CD14-positive monocyte (primary cell): ENCODE results near the gene MAST4. TPM values are rescaled to one million over a fixed set of nuclear protein-coding genes. Genes with fewer than 3 reads are reported as not detected.
A peak's percentile ranks its signal among the peaks of the same experiment; 100 is the strongest.

Experiments used
- DNase-seq, 3 donors: peaks; one replicate each; pipeline ENCODE4 v3.0.0-alpha.2; 2011 to 2022
- H2AFZ ChIP-seq: 2 replicates; pipeline ENCODE4 v1.6.0; 2012; ENCODE audit warnings: mild to moderate bottlenecking, low read depth, low read length, inconsistent platforms; ENCODE audit not compliant: insufficient read depth, poor library complexity, severe bottlenecking
- H3K27ac ChIP-seq, 2 donors: 1 replicate in 1 of 2; 2 replicates in 1 of 2; pipeline ENCODE4 v1.5.1; 2012 to 2013; ENCODE audit warnings: low read length in 2 of 2, control low read depth in 1 of 2, inconsistent platforms in 1 of 2, low read depth in 1 of 2, mild to moderate bottlenecking in 1 of 2
- H3K27me3 ChIP-seq, 2 donors: one replicate each; pipeline versions ENCODE4 v1.6.0 to v1.6.1; 2011 to 2013; ENCODE audit warnings: low read length in 2 of 2; ENCODE audit not compliant: control insufficient read depth in 2 of 2, insufficient read depth in 2 of 2
- H3K36me3 ChIP-seq, 2 donors: replicated peaks in 1 of 2; 1 replicate in 1 of 2; 2 replicates in 1 of 2; pipeline versions ENCODE4 v1.5.1 to v1.6.1; 2012 to 2013; ENCODE audit warnings: low read length in 2 of 2, control low read depth in 1 of 2, inconsistent platforms in 1 of 2, mild to moderate bottlenecking in 1 of 2; ENCODE audit not compliant: insufficient read depth in 2 of 2, control insufficient read depth in 1 of 2
- H3K4me1 ChIP-seq, 2 donors: 1 replicate in 1 of 2; 2 replicates in 1 of 2; pipeline versions ENCODE4 v1.5.1 to v1.6.1; 2012 to 2013; ENCODE audit warnings: low read length in 2 of 2, control low read depth in 1 of 2, inconsistent platforms in 1 of 2, mild to moderate bottlenecking in 1 of 2, moderate library complexity in 1 of 2; ENCODE audit not compliant: insufficient read depth in 2 of 2, control insufficient read depth in 1 of 2
- H3K4me2 ChIP-seq: replicated peaks from 2 replicates; pipeline ENCODE3; 2012; ENCODE audit warnings: low read length, moderate library complexity, mild to moderate bottlenecking; ENCODE audit not compliant: poor library complexity, severe bottlenecking; ENCODE audit errors: extremely low read depth
- H3K4me3 ChIP-seq, 3 experiments: fragments of 200-600 bp in 1 of 3; sonication (generic) in 1 of 3; replicated peaks in 1 of 3; 1 replicate in 2 of 3; 2 replicates in 1 of 3; pipeline ENCODE4 v1.5.1; 2011 to 2013; ENCODE audit warnings: low read length in 3 of 3, mild to moderate bottlenecking in 3 of 3, control low read depth in 2 of 3, low read depth in 2 of 3, inconsistent platforms in 1 of 3, moderate library complexity in 1 of 3
- H3K79me2 ChIP-seq: 2 replicates; pipeline ENCODE4 v1.6.0; 2012; ENCODE audit warnings: mild to moderate bottlenecking, control low read depth, inconsistent platforms, low read length, moderate library complexity; ENCODE audit not compliant: insufficient read depth
- H3K9ac ChIP-seq: 2 replicates; pipeline ENCODE4 v1.6.0; 2017; ENCODE audit warnings: low read length, mild to moderate bottlenecking; ENCODE audit not compliant: insufficient read depth, poor library complexity, severe bottlenecking
- H3K9me3 ChIP-seq, 2 donors: replicated peaks in 1 of 2; 1 replicate in 1 of 2; 2 replicates in 1 of 2; pipeline versions ENCODE4 v1.5.1 to v1.6.1; 2012 to 2013; ENCODE audit warnings: low read length in 2 of 2, control low read depth in 1 of 2; ENCODE audit not compliant: control insufficient read depth in 1 of 2, insufficient read depth in 1 of 2
- H4K20me1 ChIP-seq: 2 replicates; pipeline ENCODE4 v1.6.0; 2012; ENCODE audit warnings: mild to moderate bottlenecking, low read length, control low read depth, moderate library complexity; ENCODE audit not compliant: insufficient read depth
- H3K27ac Mint-ChIP-seq, 7 donors: one replicate each; pipeline ENCODE4 v1.8.0; 2020; ENCODE audit warnings: mild to moderate bottlenecking in 7 of 7, mixed read lengths in 7 of 7, moderate library complexity in 6 of 7, inconsistent platforms in 2 of 7
- H3K27me3 Mint-ChIP-seq, 3 donors: one replicate each; pipeline ENCODE4 v1.8.0; 2021 to 2022; ENCODE audit warnings: low read depth in 3 of 3, mild to moderate bottlenecking in 3 of 3, mixed read lengths in 3 of 3, moderate library complexity in 3 of 3, inconsistent platforms in 1 of 3
- H3K36me3 Mint-ChIP-seq, 2 donors: one replicate each; pipeline ENCODE4 v1.8.0; 2020; ENCODE audit warnings: mixed read lengths in 2 of 2, inconsistent platforms in 1 of 2, mild to moderate bottlenecking in 1 of 2
- H3K4me1 Mint-ChIP-seq: one replicate; pipeline ENCODE4 v1.8.0; 2020; ENCODE audit warnings: mild to moderate bottlenecking, mixed read lengths
- H3K4me3 Mint-ChIP-seq, 2 donors: one replicate each; pipeline ENCODE4 v1.8.0; 2020; ENCODE audit warnings: mild to moderate bottlenecking in 2 of 2, mixed read lengths in 2 of 2, moderate library complexity in 1 of 2
- H3K9me3 Mint-ChIP-seq, 7 donors: one replicate each; pipeline ENCODE4 v1.8.0; 2020 to 2022; ENCODE audit warnings: mixed read lengths in 7 of 7, mild to moderate bottlenecking in 6 of 7, moderate library complexity in 6 of 7, inconsistent platforms in 2 of 7
- CTCF ChIP-seq: fragments of 200-600 bp; IDR thresholded peaks from one replicate; pipeline ENCODE4 v1.8.0; 2022; ENCODE audit warnings: antibody characterized with exemption, mild to moderate bottlenecking
- WGBS: methylation state at CpG from one replicate; pipeline ENCODE4 v1.1.5; 2013; ENCODE audit warnings: missing lambda C conversion rate; ENCODE audit not compliant: insufficient coverage; 5-methylcytosine and 5-hydroxymethylcytosine counted together
- intact Hi-C, 2 donors: fragments of 100-400 bp; cut with micrococcal nuclease; formaldehyde crosslinking; loops; one replicate each; pipeline versions ENCODE4 v1.15.0 to v1.15.1; 2023
- polyA plus RNA-seq, 3 donors: library from polyadenylated mRNA; depleted of rRNA in 1 of 3; unstranded in 2 of 3; stranded (reverse) in 1 of 3; fragments of 300-500 nt in 2 of 3; fragments of >200 nt in 1 of 3; fragmentation: Illumina TruSeq in 2 of 3; gene quantifications; 1 replicate in 2 of 3; 2 replicates in 1 of 3; pipeline ENCODE4 v1.2.3, GENCODE V29; 2012 to 2021

MAST4 gene
- polyA plus RNA-seq, 3 donors: 0.03 to 0.24 TPM; not detected in 1

GRCh38 chr5:66737096-66737495 is 140.9 kb downstream of the MAST4 start:
- peak overlapping the region in 1 of 2 donors; percentile 6 for H3K4me3 Mint-ChIP-seq
- H3K27me3 Mint-ChIP-seq: peaks cover 2 to 4% (median 4%) of the 10 kb centered on the region in 3 donors

GRCh38 chr5:66738136-66738535 is 141.9 kb downstream of the MAST4 start:
- H3K36me3 Mint-ChIP-seq: peaks cover 0 to 3% of the 10 kb centered on the region in 2 donors
- peak overlapping the region in 1 of 7 donors; percentile 67 for H3K27ac Mint-ChIP-seq
- no CpG with 5 or more reads among the region's 1 CpG for WGBS
- peaks cover 3 to 4% (median 3%) of the 10 kb centered on the region in 3 donors for H3K27me3 Mint-ChIP-seq
- no peaks in the 10 kb centered on the region for H3K9me3 Mint-ChIP-seq
- Histone ChIP-seq H2AFZ (no peak overlapping the region), H3K4me2 (no peak overlapping the region), H3K4me1 (peaks cover 24 to 30% of the 10 kb centered on the region in 2 donors), H3K9me3 (no peaks in the 10 kb centered on the region), H3K27ac (no peak overlapping the region), H4K20me1 (no peaks in the 10 kb centered on the region), H3K36me3 (no peaks in the 10 kb centered on the region), H3K27me3 (no peaks in the 10 kb centered on the region), H3K9ac (no peak overlapping the region), H3K79me2 (no peaks in the 10 kb centered on the region), H3K4me3 (no peak overlapping the region)
- intact Hi-C loops: no loop called here
- no peak for DNase-seq
- no peak for TF ChIP-seq CTCF
- H3K4me3 Mint-ChIP-seq: peak overlapping the region in 1 of 2 donors; percentile 46
- peaks cover 43% of the 10 kb centered on the region for H3K4me1 Mint-ChIP-seq

More at GRCh38 chr5:66737096-66737495, 140.9 kb downstream of the MAST4 start:
- Mint-ChIP-seq H3K4me1 (peaks cover 37% of the 10 kb centered on the region), H3K27ac (no peak overlapping the region), H3K36me3 (peaks cover 0 to 3% of the 10 kb centered on the region in 2 donors), H3K9me3 (no peaks in the 10 kb centered on the region)
- no peaks in the 10 kb centered on the region for H3K79me2 ChIP-seq
- intact Hi-C loops: no loop called here
- no peaks in the 10 kb centered on the region for H3K9me3 ChIP-seq
- H3K27me3 ChIP-seq: no peaks in the 10 kb centered on the region
- no peaks in the 10 kb centered on the region for H4K20me1 ChIP-seq
- no peaks in the 10 kb centered on the region for H3K36me3 ChIP-seq
- no peak overlapping the region for H2AFZ ChIP-seq
- H3K9ac ChIP-seq: no peak overlapping the region
- TF ChIP-seq CTCF: no peak
- no peak overlapping the region for H3K4me2 ChIP-seq
- no peak overlapping the region for H3K27ac ChIP-seq
- H3K4me1 ChIP-seq: peaks cover 19 to 26% of the 10 kb centered on the region in 2 donors
- DNase-seq: no peak
- no peak overlapping the region for H3K4me3 ChIP-seq
